ELF-1 (cell line): ENCODE data around the gene C22orf39.

Experiments
- DNase-seq: peaks from one replicate; pipeline ENCODE4 v3.0.0-alpha.2; 2016; ENCODE audit warnings: low read depth, low spot score

Gene C22orf39

DNA sequence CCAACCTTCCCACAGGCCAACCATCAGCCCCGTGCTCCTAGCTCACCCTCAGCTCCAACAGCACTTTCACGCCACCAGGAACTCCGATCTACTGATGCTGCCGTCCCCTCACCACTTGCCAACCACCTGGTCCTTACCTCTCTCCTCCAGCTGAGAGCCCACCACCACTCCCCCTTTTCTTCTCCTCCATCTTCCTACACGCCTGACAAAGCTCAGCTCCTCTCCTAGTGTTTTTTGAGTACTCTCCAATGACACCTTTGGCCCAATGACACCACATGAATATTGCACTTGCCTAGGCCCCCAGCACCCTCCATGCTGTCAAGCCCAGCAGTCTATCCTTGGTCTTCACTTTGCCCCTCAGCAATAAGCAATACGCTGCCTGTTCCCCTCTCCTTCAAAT, 46.6 kb downstream of the C22orf39 start:
- DNase-seq = no peak

- DNase-seq = no peak
These were observed 48.9 kb downstream of the C22orf39 start for GRCh38 chr22:19398652-19399051.

DNA sequence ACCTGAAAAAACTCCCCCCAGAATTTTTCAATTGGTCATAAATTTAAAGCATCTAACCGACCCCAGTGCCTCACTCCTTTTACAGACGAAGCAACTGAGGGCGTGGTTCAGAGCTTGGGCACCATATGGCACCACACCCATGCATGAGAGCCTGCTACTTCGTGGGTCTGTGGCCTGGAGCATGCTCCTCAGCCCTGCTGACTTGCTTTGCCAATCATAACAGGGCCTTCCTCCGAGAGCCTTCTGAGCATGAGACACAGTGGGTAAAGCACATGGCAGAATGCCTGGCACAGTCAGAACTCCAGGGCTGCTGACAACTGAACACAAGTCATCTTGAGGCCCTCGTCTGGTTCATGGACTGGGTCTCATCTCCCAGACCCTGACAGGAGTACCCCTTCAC, 49.3 kb downstream of the C22orf39 start:
- DNase-seq = no peak

GRCh38 chr22:19397734-19398104, 49.8 kb downstream of the C22orf39 start:
- DNase-seq = no peak

- no peak for DNase-seq
These were observed 50.4 kb downstream of the C22orf39 start for GRCh38 chr22:19396934-19397733.

- DNase-seq = no peak
These were observed 51.0 kb downstream of the C22orf39 start for GRCh38 chr22:19396561-19396933.

- no peak for DNase-seq
These were observed 52.2 kb downstream of the C22orf39 start for GRCh38 chr22:19395276-19395675.

DNA sequence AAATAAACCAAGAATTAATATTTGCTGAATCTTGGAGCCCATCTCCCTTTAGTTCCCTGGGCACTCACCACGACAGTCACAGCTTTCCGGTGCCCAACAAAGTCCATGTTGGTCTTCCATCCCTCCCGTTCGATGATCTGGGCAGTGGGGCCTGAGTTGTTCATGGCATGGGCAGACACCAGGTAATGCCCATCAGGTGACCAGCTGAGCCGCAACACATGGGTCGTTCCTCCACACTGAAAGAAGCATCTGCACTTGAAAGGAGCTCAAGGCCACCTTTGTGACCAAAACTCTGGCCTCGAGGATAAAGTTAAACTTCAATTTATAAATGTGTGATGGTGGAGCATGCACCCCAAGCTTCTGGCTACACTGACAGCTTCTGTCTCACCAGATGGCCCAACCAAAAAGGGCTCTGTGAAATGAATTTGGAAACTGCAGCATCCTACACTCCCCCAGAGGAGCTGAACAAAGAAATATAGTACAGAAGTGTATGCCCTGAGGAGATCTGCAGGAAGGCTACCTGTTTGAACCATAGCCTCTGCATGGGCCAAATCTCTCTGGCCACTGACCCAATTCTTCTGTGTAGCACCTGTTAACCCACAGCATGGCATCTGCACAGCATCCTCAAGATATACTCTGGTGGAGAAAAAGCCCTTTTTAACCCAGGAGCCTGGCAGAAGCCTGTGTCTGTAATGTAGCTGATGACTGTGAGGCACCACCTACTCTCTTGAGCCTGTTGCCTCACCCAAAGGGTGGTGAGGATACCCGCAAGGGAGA, 53.0 kb downstream of the C22orf39 start:
- no peak for DNase-seq

DNA sequence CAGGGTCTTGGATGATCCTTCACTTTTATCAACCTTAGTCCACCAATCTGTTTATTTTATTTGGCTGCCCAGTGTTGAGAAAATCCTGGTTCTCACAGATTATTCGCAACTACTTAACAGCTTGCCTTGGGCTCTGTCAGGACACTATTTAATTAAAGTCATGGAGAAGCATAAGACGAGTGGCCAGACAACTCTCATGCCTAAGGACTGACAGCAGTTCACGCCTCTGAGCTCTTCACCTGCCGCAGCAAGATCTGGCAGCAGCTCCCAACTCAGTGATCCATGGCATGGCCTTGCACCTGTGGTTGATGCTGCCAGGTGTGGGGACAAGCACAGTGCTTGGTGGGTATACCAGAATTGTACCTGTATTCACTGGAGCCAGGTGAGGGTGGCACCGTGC, 53.8 kb downstream of the C22orf39 start:
- DNase-seq = no peak
